H9 (cell line): ENCODE measurements around the gene TRIM42. TPM values are rescaled to one million over a fixed set of nuclear protein-coding genes. Genes with fewer than 3 reads are reported as not detected.

Experiments used
- DNase-seq: peaks from one replicate; pipeline ENCODE4 v3.0.0-alpha.2; 2017
- H2AFZ ChIP-seq: one replicate; pipeline ENCODE4 v1.6.1; 2013; ENCODE audit warnings: mild to moderate bottlenecking, low read length, control low read depth, moderate library complexity
- H2AK5ac ChIP-seq: 2 replicates; pipeline ENCODE4 v1.6.1; 2013; ENCODE audit warnings: low read length, control low read depth, mixed read lengths; ENCODE audit not compliant: insufficient read length
- H2BK120ac ChIP-seq: one replicate; pipeline ENCODE4 v1.6.1; 2013; ENCODE audit warnings: low read depth, mild to moderate bottlenecking, low read length, control low read depth, inconsistent platforms; ENCODE audit not compliant: poor library complexity, severe bottlenecking
- H2BK12ac ChIP-seq: 2 replicates; pipeline ENCODE4 v1.6.1; 2013; ENCODE audit warnings: low read length, control low read depth, mixed read lengths, low read depth; ENCODE audit not compliant: insufficient read length
- H2BK15ac ChIP-seq: 2 replicates; pipeline ENCODE4 v1.6.1; 2013; ENCODE audit warnings: low read depth, low read length, control low read depth
- H2BK20ac ChIP-seq: one replicate; pipeline ENCODE4 v1.6.1; 2013; ENCODE audit warnings: low read depth, mild to moderate bottlenecking, low read length, control low read depth, inconsistent platforms; ENCODE audit not compliant: poor library complexity, severe bottlenecking
- H2BK5ac ChIP-seq: 2 replicates; pipeline ENCODE4 v1.6.1; 2013; ENCODE audit warnings: low read length, control low read depth, mixed read lengths; ENCODE audit not compliant: insufficient read length
- H3K14ac ChIP-seq: 2 replicates; pipeline ENCODE4 v1.6.1; 2013; ENCODE audit warnings: low read length, control low read depth; ENCODE audit not compliant: insufficient read depth
- H3K18ac ChIP-seq: 2 replicates; pipeline ENCODE4 v1.6.1; 2013; ENCODE audit warnings: low read depth, mild to moderate bottlenecking, mixed read lengths, low read length, control low read depth; ENCODE audit not compliant: insufficient read length
- H3K23ac ChIP-seq: 2 replicates; pipeline ENCODE4 v1.6.1; 2013; ENCODE audit warnings: low read length, control low read depth, mixed read lengths, low read depth; ENCODE audit not compliant: insufficient read length
- H3K23me2 ChIP-seq: 2 replicates; pipeline ENCODE4 v1.6.1; 2013; ENCODE audit warnings: low read depth, mild to moderate bottlenecking, mixed read lengths, low read length, control low read depth; ENCODE audit not compliant: insufficient read length, poor library complexity, severe bottlenecking
- H3K27ac ChIP-seq: 2 replicates; pipeline ENCODE4 v1.5.1; 2013; ENCODE audit warnings: low read length, control low read depth, mixed read lengths, low read depth; ENCODE audit not compliant: insufficient read length
- H3K27me3 ChIP-seq: 2 replicates; pipeline ENCODE4 v1.6.1; 2013; ENCODE audit warnings: low read length, control low read depth, inconsistent platforms; ENCODE audit not compliant: insufficient read depth
- H3K4ac ChIP-seq: 2 replicates; pipeline ENCODE4 v1.6.1; 2013; ENCODE audit warnings: low read depth, mild to moderate bottlenecking, control low read depth, inconsistent platforms, low read length, moderate library complexity
- H3K4me1 ChIP-seq: 2 replicates; pipeline ENCODE4 v1.6.1; 2013; ENCODE audit warnings: low read length, control low read depth, inconsistent platforms; ENCODE audit not compliant: insufficient read depth
- H3K4me2 ChIP-seq: 2 replicates; pipeline ENCODE4 v1.6.1; 2013; ENCODE audit warnings: low read length, control low read depth, mixed read lengths; ENCODE audit not compliant: insufficient read length, insufficient read depth
- H3K56ac ChIP-seq: 2 replicates; pipeline ENCODE4 v1.6.1; 2013; ENCODE audit warnings: low read depth, mild to moderate bottlenecking, mixed read lengths, low read length, control low read depth; ENCODE audit not compliant: insufficient read length
- H3K79me1 ChIP-seq: 2 replicates; pipeline ENCODE4 v1.6.1; 2013; ENCODE audit warnings: low read depth, mild to moderate bottlenecking, moderate library complexity, low read length, control low read depth, inconsistent platforms; ENCODE audit not compliant: insufficient read depth, poor library complexity, severe bottlenecking
- H3K79me2 ChIP-seq: 2 replicates; pipeline ENCODE4 v1.6.1; 2013; ENCODE audit warnings: low read length, control low read depth, inconsistent platforms; ENCODE audit not compliant: insufficient read depth
- H3K9ac ChIP-seq: 2 replicates; pipeline ENCODE4 v1.6.1; 2013; ENCODE audit warnings: low read length, control low read depth, mixed read lengths; ENCODE audit not compliant: insufficient read length; ENCODE audit errors: extremely low read depth
- H3K9me3 ChIP-seq: one replicate; pipeline ENCODE4 v1.6.1; 2013; ENCODE audit warnings: low read depth, low read length, inconsistent platforms; ENCODE audit not compliant: control insufficient read depth
- H3T11ph ChIP-seq: one replicate; pipeline ENCODE4 v1.6.1; 2013; ENCODE audit warnings: mild to moderate bottlenecking, low read length, control low read depth, inconsistent platforms
- H4K20me1 ChIP-seq: one replicate; pipeline ENCODE4 v1.6.1; 2013; ENCODE audit not compliant: control insufficient read depth, insufficient read length, insufficient read depth
- H4K5ac ChIP-seq: 2 replicates; pipeline ENCODE4 v1.6.1; 2013; ENCODE audit warnings: low read depth, mild to moderate bottlenecking, mixed read lengths, low read length, control low read depth; ENCODE audit not compliant: insufficient read length
- H4K8ac ChIP-seq: replicated peaks from 2 replicates; pipeline ENCODE4 v1.6.1; 2013; ENCODE audit warnings: low read length, control low read depth, mixed read lengths, low read depth; ENCODE audit not compliant: insufficient read length
- H4K91ac ChIP-seq: 2 replicates; pipeline ENCODE4 v1.6.1; 2013; ENCODE audit warnings: low read depth, mild to moderate bottlenecking, moderate library complexity, mixed read lengths, low read length, control low read depth; ENCODE audit not compliant: insufficient read length
- H3K27ac Mint-ChIP-seq, 3 experiments: 2 replicates in 2 of 3; 3 replicates in 1 of 3; pipeline ENCODE4 v1.8.0; 2020 to 2021; ENCODE audit warnings: mixed read lengths in 3 of 3, mild to moderate bottlenecking in 1 of 3, moderate library complexity in 1 of 3
- H3K27me3 Mint-ChIP-seq: 2 replicates; pipeline ENCODE4 v1.8.0; 2021; ENCODE audit warnings: low read depth, mild to moderate bottlenecking, moderate library complexity, mixed read lengths
- H3K36me3 Mint-ChIP-seq, 3 experiments: 2 replicates in 2 of 3; 3 replicates in 1 of 3; pipeline ENCODE4 v1.8.0; 2020 to 2021; ENCODE audit warnings: low read depth in 3 of 3, mixed read lengths in 3 of 3; ENCODE audit not compliant: insufficient read depth in 1 of 3
- H3K4me1 Mint-ChIP-seq, 2 experiments: 2 replicates each; pipeline ENCODE4 v1.8.0; 2020; ENCODE audit warnings: mixed read lengths in 2 of 2
- H3K4me3 Mint-ChIP-seq, 2 experiments: 2 replicates in 1 of 2; 3 replicates in 1 of 2; pipeline ENCODE4 v1.8.0; 2020 to 2021; ENCODE audit warnings: mild to moderate bottlenecking in 2 of 2, mixed read lengths in 2 of 2, moderate library complexity in 1 of 2
- H3K9me3 Mint-ChIP-seq, 2 experiments: 2 replicates in 1 of 2; 3 replicates in 1 of 2; pipeline ENCODE4 v1.8.0; 2020; ENCODE audit warnings: mild to moderate bottlenecking in 2 of 2, mixed read lengths in 2 of 2, moderate library complexity in 1 of 2
- WGBS: extraction: QIAGEN DNeasy Blood & Tissue Kit; methylation state at CpG from one replicate; pipeline ENCODE4 v1.1.7; 2013; ENCODE audit warnings: missing lambda C conversion rate, low lambda C conversion rate, mixed read lengths; ENCODE audit not compliant: insufficient read length; ENCODE audit errors: extremely low coverage; 5-methylcytosine and 5-hydroxymethylcytosine counted together
- total RNA-seq: library from RNA; stranded (reverse); gene quantifications from 2 replicates; pipeline ENCODE4 v1.2.1, GENCODE V29; 2021
- TF ChIP-seq, protein P1 (sequence below): fragments of 200-600 bp; sonication (generic); conservative IDR thresholded peaks from 3 replicates; pipeline ENCODE4 v1.8.0; 2021; ENCODE audit warnings: antibody characterized with exemption, mild to moderate bottlenecking

Gene TRIM42
- total RNA-seq, 1 experiment from 2014 or later: not detected

DNA sequence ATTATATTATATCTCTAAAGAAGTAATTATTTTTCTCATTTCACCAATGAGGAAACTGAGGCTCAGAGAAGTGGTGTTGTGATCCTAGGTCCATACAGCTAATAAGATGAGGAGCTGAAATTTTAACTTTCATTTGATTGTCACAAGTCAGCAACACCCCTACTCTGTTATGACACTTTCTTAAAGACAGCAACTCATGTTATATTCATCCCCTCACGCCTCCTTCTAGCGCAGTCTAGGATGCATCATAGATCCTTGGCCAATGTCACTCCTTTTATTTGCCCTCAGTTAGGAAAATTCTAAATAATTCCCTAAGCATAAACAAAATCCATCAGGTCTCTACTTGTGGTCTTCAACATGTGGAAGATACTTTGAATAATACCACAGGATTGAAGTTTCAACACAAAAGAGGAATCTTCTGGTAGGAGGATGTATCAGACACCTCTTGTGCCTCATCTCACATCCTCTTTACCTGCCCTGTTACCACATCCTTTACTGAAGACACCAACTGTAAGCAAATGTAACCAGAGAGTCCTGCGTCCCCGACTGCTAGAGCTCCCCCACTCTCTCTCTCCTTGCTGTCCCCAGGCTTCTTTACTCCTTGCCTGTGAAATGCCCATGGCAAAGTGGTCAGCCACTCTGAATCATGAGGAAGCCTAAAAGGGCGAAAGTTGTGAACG is 53.7 kb downstream of the TRIM42 start:
- Mint-ChIP-seq H3K4me3 (no peak overlapping the region), H3K27ac (no peak overlapping the region), H3K4me1 (peaks cover 9 to 18% of the 10 kb centered on the region in 2 experiments), H3K36me3 (peaks cover 0 to 4% (median 2%) of the 10 kb centered on the region in 3 experiments; a peak in 3 of 7 replicates), H3K9me3 (peaks cover 0 to 2% of the 10 kb centered on the region in 2 experiments; a peak in 1 of 5 replicates), H3K27me3 (peaks cover 2% of the 10 kb centered on the region; the same call in 1 of the 2 replicates)
- H3K4me1 ChIP-seq: 0 out of 2 replicates have a peak, but pooled peaks cover 3% of the 10 kb centered on the region
- H3K56ac ChIP-seq: no peak overlapping the region
- TF ChIP-seq, protein P1, sequence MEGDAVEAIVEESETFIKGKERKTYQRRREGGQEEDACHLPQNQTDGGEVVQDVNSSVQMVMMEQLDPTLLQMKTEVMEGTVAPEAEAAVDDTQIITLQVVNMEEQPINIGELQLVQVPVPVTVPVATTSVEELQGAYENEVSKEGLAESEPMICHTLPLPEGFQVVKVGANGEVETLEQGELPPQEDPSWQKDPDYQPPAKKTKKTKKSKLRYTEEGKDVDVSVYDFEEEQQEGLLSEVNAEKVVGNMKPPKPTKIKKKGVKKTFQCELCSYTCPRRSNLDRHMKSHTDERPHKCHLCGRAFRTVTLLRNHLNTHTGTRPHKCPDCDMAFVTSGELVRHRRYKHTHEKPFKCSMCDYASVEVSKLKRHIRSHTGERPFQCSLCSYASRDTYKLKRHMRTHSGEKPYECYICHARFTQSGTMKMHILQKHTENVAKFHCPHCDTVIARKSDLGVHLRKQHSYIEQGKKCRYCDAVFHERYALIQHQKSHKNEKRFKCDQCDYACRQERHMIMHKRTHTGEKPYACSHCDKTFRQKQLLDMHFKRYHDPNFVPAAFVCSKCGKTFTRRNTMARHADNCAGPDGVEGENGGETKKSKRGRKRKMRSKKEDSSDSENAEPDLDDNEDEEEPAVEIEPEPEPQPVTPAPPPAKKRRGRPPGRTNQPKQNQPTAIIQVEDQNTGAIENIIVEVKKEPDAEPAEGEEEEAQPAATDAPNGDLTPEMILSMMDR: no peak
- no peak overlapping the region for H3K27ac ChIP-seq
- no peak overlapping the region for H2BK15ac ChIP-seq
- no peaks in the 10 kb centered on the region for H3K23me2 ChIP-seq
- H3T11ph ChIP-seq: no peak overlapping the region
- no peak overlapping the region for H4K8ac ChIP-seq
- H3K9me3 ChIP-seq: no peaks in the 10 kb centered on the region
- no CpG with 5 or more reads among the region's 6 CpGs for WGBS
- H3K79me1 ChIP-seq: no peaks in the 10 kb centered on the region
- no peak overlapping the region for H2BK12ac ChIP-seq
- H2BK20ac ChIP-seq: no peak overlapping the region
- H3K23ac ChIP-seq: no peak overlapping the region
- no peak overlapping the region for H2BK5ac ChIP-seq
- H3K14ac ChIP-seq: no peak overlapping the region
- no peak overlapping the region for H3K4me2 ChIP-seq
- no peak for DNase-seq
- H2AFZ ChIP-seq: no peak overlapping the region
- no peaks in the 10 kb centered on the region for H3K27me3 ChIP-seq
- no peak overlapping the region for H3K18ac ChIP-seq
- H4K5ac ChIP-seq: no peak overlapping the region
- no peaks in the 10 kb centered on the region for H4K20me1 ChIP-seq
- H3K79me2 ChIP-seq: no peaks in the 10 kb centered on the region
- H3K4ac ChIP-seq: no peak overlapping the region
- no peak overlapping the region for H2AK5ac ChIP-seq
- no peak overlapping the region for H4K91ac ChIP-seq
- H2BK120ac ChIP-seq: no peak overlapping the region
- no peak overlapping the region for H3K9ac ChIP-seq
